ENCODE measurements around the gene HDAC4. TPM values are rescaled to one million over a fixed set of nuclear protein-coding genes. Genes with fewer than 3 reads are reported as not detected.

The HDAC4 gene
- total and polyA plus RNA-seq, 2 of the 4 experiments (the other 2 are of a cell fraction), result 4.1 to 7.2 TPM

DNA sequence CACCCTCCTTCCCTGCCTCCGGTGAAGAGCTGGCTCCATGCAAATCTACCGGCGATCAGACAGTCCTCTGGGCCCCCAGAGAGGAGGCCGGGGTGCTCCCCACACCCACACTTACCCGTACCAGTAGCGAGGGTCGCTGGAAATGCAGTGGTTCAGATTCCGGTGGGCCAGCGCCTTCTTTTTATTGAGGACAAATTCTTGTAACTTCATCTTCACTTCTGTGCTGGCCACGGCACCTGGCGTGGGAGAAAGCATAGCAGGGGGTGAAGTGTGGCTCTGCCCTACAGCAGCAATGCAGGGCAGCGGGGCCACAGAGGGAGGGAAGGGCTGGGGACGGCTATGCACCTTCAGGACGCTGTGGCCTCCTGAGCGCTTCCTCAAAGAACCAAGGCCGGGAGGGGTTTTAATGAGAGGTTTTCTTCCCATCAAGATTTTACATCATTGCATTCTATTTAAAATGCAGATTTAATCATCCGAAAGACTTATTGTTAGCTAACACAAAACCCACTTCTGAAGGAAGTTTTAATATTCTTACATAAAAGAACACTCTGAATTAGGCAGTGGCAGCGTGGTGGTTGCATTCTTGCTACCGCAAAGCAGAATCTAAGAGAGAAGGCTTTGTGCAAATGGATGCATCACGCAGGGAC is 237.0 kb downstream of the HDAC4 start:
- Histone ChIP-seq H2AK9ac (replicated peaks; ENCODE audit: low read depth, low read length, poor library complexity) (no peak overlapping the region), H2BK120ac (ENCODE audit: low read depth, low read length) (no peak overlapping the region), H4K91ac (ENCODE audit: insufficient read depth, low read depth, low read length) (no peak overlapping the region), H3K9ac (ENCODE audit: low read depth, low read length) (no peak overlapping the region), H3K4ac (ENCODE audit: low read depth, low read length) (no peak overlapping the region), H2BK15ac (ENCODE audit: low read depth, low read length) (no peak overlapping the region), H3K4me1 (ENCODE audit: control insufficient read depth, insufficient read depth, low read length) (no peaks in the 10 kb centered on the region), H4K5ac (ENCODE audit: low read depth, low read length) (no peak overlapping the region), H2AFZ (replicated peaks; ENCODE audit: low read length, poor library complexity) (no peak overlapping the region), H3K79me1 (ENCODE audit: low read depth in 1 of 2, low read length in 2 of 2) (0 out of 4 replicates have a peak, but pooled peaks cover 0 to under 1% of the 10 kb centered on the region in 2 experiments), H4K8ac (ENCODE audit: low read depth in 2 of 2, low read length in 2 of 2) (no peak overlapping the region), H3K14ac (replicated peaks; ENCODE audit: low read depth, low read length) (no peak overlapping the region), H2BK20ac (ENCODE audit: low read depth, low read length) (no peak overlapping the region), H3K9me1 (ENCODE audit: insufficient read depth, low read length) (peaks cover 4% of the 10 kb centered on the region; the same call in 1 of the 2 replicates), H2BK5ac (ENCODE audit: low read depth, low read length, poor library complexity, severe bottlenecking) (no peak overlapping the region), H3K36me3 (ENCODE audit: control insufficient read depth, insufficient read depth, low read length) (peaks cover 40% of the 10 kb centered on the region), H3K27me3 (ENCODE audit: control insufficient read depth, insufficient read depth, low read length) (no peaks in the 10 kb centered on the region), H3K23ac (ENCODE audit: low read depth, low read length) (no peak overlapping the region), H3K18ac (ENCODE audit: low read depth, low read length) (no peak overlapping the region), H3K56ac (ENCODE audit: extremely low read depth, insufficient read depth, low read length) (no peak overlapping the region), H4K20me1 (ENCODE audit: insufficient read depth, low read length) (no peaks in the 10 kb centered on the region), H3K9me3 (ENCODE audit: control insufficient read depth, insufficient read depth, low read length) (no peaks in the 10 kb centered on the region), H3K27ac (ENCODE audit: insufficient read depth, low read length) (no peak overlapping the region), H2AK5ac (ENCODE audit: low read depth, low read length) (no peak overlapping the region), H3K4me3 (ENCODE audit: insufficient read depth, low read depth, low read length) (no peak overlapping the region), H3K4me2 (ENCODE audit: low read depth, low read length) (no peak overlapping the region)
- TF ChIP-seq RFX5 (IDR thresholded peaks at IDR 0.05; ENCODE audit: low read depth, low read length) (no peak), RAD21 (IDR thresholded peaks at IDR 0.05; ENCODE audit: low read length) (no peak)
- dilution Hi-C loops (cut with HindIII; ENCODE audit: low sequenced_read_pairs, unreplicated experiment) (no loop called here), in situ Hi-C loops (cut with MboI; ENCODE audit: low sequenced_read_pairs) (no loop called here), intact Hi-C loops (cut with micrococcal nuclease) (no loop called here)
- BruUV-seq (replicated peaks), result no TSS peak
- DNase-seq (no peak), ATAC-seq (ENCODE audit: low read depth) (no peak)
- POLR2A ChIA-PET (ENCODE audit: unreplicated experiment), result no interaction called here
- WGBS, 2 experiments (ENCODE audit: extremely low coverage in 2 of 2, insufficient read length in 1 of 2), result 95% methylated on average over 4 of the region's 20 CpGs; no CpG with 5 or more reads in 1 of the 2 experiments
- CTCF ChIA-PET, result no interaction called here

All from IMR-90 (cell line).